DOHH2 (cell line): ENCODE data around the gene ZNRF2.

Source experiments
- H3F3A ChIP-seq: fragments of 200-600 bp; sonication (generic), shearing (Covaris generic); 2 replicates; pipeline ENCODE4 v1.6.0; 2016; ENCODE audit warnings: antibody characterized with exemption, mild to moderate bottlenecking; ENCODE audit not compliant: control insufficient read depth, insufficient read depth
- H3K27ac ChIP-seq: fragments of 200-600 bp; sonication (generic); 2 replicates; pipeline ENCODE4 v1.5.1; 2014; ENCODE audit warnings: low read depth, mild to moderate bottlenecking, low read length, moderate library complexity
- H3K27me3 ChIP-seq: fragments of 200-600 bp; sonication (generic); 2 replicates; pipeline ENCODE4 v1.6.1; 2014; ENCODE audit warnings: mild to moderate bottlenecking, low read length, mixed read lengths; ENCODE audit not compliant: control insufficient read depth
- H3K36me3 ChIP-seq: fragments of 200-600 bp; sonication (generic); 2 replicates; pipeline ENCODE4 v1.6.1; 2014; ENCODE audit warnings: mild to moderate bottlenecking, low read length, moderate library complexity, mixed read lengths; ENCODE audit not compliant: control insufficient read depth
- H3K4me1 ChIP-seq: fragments of 200-600 bp; sonication (generic); 2 replicates; pipeline ENCODE4 v1.6.1; 2014; ENCODE audit warnings: mild to moderate bottlenecking, low read length, mixed read lengths; ENCODE audit not compliant: control insufficient read depth
- H3K4me2 ChIP-seq: fragments of 200-600 bp; sonication (generic); 2 replicates; pipeline ENCODE4 v1.6.0; 2014; ENCODE audit warnings: mild to moderate bottlenecking, low read length, moderate library complexity
- H3K4me3 ChIP-seq: fragments of 200-600 bp; sonication (generic); 2 replicates; pipeline ENCODE4 v1.5.1; 2014; ENCODE audit warnings: mild to moderate bottlenecking, low read length, mixed read lengths
- H3K79me2 ChIP-seq: fragments of 200-600 bp; sonication (generic); 2 replicates; pipeline ENCODE4 v1.6.1; 2014; ENCODE audit warnings: mild to moderate bottlenecking, low read length, mixed read lengths; ENCODE audit not compliant: control insufficient read depth
- H3K9me2 ChIP-seq: fragments of 200-600 bp; sonication (generic); replicated peaks from 2 replicates; pipeline ENCODE4 v1.6.1; 2014; ENCODE audit warnings: mild to moderate bottlenecking, low read length, mixed read lengths; ENCODE audit not compliant: control insufficient read depth
- H3K9me3 ChIP-seq: fragments of 200-600 bp; sonication (generic); 2 replicates; pipeline ENCODE4 v1.6.1; 2014; ENCODE audit warnings: antibody characterized with exemption, low read length, mixed read lengths; ENCODE audit not compliant: control insufficient read depth, insufficient read depth
- H4K20me1 ChIP-seq: fragments of 200-600 bp; sonication (generic); 2 replicates; pipeline ENCODE4 v1.6.0; 2014; ENCODE audit warnings: low read depth, mild to moderate bottlenecking, antibody characterized with exemption, low read length, moderate library complexity; ENCODE audit not compliant: control insufficient read depth, insufficient read depth
- CTCF ChIP-seq: fragments of 200-600 bp; sonication (generic); IDR thresholded peaks from one replicate; pipeline ENCODE4 v1.5.1; 2014; ENCODE audit warnings: antibody characterized with exemption, mild to moderate bottlenecking, low read depth, low read length; ENCODE audit not compliant: poor library complexity, severe bottlenecking
- EZH2phosphoT487 ChIP-seq: fragments of 200-600 bp; sonication (generic); IDR thresholded peaks from 2 replicates; pipeline ENCODE4 v1.6.1; 2017; ENCODE audit warnings: borderline replicate concordance, mild to moderate bottlenecking, antibody characterized with exemption, low read length, moderate library complexity, mixed read lengths

ZNRF2 gene

DNA sequence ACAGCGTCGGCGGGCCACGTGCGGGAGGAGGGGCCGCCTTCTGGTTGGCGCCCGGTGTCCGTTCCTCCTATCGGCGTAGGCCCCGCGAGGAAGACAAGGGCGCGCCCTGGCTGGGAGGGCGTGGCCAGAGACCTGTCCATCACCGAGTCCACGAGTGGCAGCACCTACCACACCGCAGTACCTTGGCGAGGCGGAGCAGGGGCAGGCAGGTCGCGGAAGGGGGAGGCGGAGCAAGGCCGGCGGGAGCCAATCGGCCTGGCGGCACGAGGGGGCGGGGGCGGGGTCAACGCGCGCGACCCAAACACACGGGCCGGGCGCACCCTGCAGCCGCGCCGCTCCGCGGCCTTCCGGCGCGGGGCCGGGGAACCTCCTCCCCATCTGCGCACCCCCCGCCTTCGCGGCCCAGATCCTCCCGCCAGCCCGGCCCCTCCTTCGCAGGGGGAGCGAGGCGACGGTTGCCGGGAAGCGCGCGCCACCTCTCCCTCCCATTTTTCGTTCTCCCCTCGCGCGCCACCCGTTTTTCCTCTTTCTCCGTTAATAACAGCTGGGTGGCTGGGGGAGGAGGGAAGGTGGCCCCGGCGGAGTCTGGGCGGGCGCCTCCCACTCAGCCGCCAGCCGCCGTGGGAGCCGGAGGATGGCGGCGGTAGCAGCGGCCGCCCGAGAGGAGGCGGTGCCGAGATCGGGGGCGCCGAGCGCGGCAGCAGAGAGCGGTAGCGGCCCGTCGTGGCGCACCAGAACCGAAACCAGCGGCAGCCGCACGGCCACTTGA lies at the start of gene ZNRF2:
TSS of gene ZNRF2 (plus strand) at position 300 of the 769 bp plus-strand sequence. CDS start 761 bp downstream, outside the sequence.
- Histone ChIP-seq H3K27me3 (no peaks in the 10 kb centered on the region), H3K9me2 (no peaks in the 10 kb centered on the region), H3K36me3 (peaks cover 11% of the 10 kb centered on the region), H3K4me3 (peak within 1 kb of the TSS; percentile 80), H3K9me3 (no peaks in the 10 kb centered on the region), H3K4me2 (peak within 1 kb of the TSS; percentile 87), H3F3A (peaks cover 10% of the 10 kb centered on the region), H3K27ac (peak within 1 kb of the TSS; percentile 83), H4K20me1 (peaks cover 11% of the 10 kb centered on the region; the same call in 1 of the 2 replicates), H3K4me1 (peaks cover 74% of the 10 kb centered on the region), H3K79me2 (peaks cover 67% of the 10 kb centered on the region)
- TF ChIP-seq CTCF (peak; percentile 62), EZH2phosphoT487 (no peak)

DNA sequence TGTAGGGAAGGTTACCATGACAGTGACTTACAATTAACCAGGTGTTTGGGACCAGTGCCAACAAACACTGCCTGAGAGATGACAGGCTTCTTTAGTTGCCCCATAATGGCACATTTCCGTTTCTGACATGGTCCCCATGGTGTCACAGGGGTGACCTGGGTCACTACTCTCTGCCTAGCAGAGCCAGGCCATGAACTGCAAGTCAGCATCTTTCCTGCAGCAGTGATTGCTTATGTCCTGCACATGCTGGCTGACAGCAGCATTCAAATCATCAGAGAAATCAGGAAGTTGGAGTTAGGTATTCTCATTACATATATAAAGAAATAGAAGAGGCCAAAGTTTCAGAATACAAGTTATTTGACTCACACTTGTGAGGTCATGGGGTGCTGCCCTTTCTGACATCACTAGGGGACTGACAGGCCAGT lies 47.1 kb upstream of the ZNRF2 start:
- Histone ChIP-seq H3F3A (peaks cover 9% of the 10 kb centered on the region), H3K9me2 (no peaks in the 10 kb centered on the region), H3K27me3 (no peaks in the 10 kb centered on the region), H3K9me3 (no peaks in the 10 kb centered on the region), H3K27ac (peak overlapping the region; percentile 75), H3K4me2 (peak overlapping the region; percentile 63), H3K36me3 (no peaks in the 10 kb centered on the region; the same call in 1 of the 2 replicates), H3K4me3 (peak overlapping the region; percentile 57), H3K4me1 (peaks cover 60% of the 10 kb centered on the region), H3K79me2 (no peaks in the 10 kb centered on the region), H4K20me1 (no peaks in the 10 kb centered on the region)
- TF ChIP-seq EZH2phosphoT487 (no peak), CTCF (no peak)

DNA sequence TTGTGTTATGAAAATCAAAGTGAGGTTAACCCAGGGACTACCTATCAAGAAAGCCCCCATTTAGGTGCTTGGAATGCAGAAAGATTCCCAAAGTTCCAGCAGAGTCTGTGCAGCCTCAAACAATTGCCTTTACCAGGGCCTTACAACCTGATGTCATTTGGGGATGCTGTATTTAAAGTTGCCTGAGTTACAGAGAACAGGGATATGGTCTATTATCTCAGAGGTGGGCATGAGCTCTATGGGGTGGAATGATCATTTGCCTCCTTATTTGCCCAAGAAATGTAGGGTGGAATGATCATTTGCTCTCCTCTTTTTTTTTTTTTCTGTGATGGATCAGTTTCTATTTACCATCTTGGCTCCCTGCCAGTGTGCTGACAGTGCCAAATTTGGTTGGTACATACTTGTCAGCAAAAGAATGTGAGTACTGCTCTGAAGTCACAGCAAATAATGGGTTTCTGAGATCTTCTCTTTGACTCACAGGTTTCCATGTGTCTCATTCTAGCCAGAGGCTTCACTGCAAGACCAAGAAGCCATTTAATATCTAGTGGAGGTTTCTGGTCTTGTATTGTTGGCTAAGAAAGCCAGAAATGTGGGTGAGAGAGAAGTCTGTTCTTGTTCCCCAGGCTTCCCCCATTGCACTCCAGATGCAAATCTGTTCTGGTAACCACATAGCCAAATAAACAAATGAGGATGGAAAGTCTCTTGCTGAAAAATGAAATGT lies 45.5 kb upstream of the ZNRF2 start:
- Histone ChIP-seq H3K27ac (peak overlapping the region; percentile 75), H3K79me2 (no peaks in the 10 kb centered on the region), H3K9me3 (no peaks in the 10 kb centered on the region), H4K20me1 (no peaks in the 10 kb centered on the region), H3K4me1 (peaks cover 59% of the 10 kb centered on the region), H3F3A (peaks cover 4% of the 10 kb centered on the region), H3K4me3 (peak overlapping the region; percentile 57), H3K36me3 (no peaks in the 10 kb centered on the region; the same call in 1 of the 2 replicates), H3K4me2 (peak overlapping the region; percentile 63), H3K27me3 (no peaks in the 10 kb centered on the region), H3K9me2 (no peaks in the 10 kb centered on the region)
- TF ChIP-seq EZH2phosphoT487 (no peak), CTCF (no peak)
